ENCODE data around the gene MIP.
"Not testable (repeated sequence)": the region's sequence is repeated elsewhere in the genome, so short reads cannot be mapped to it uniquely, and the experiment has no call there.

The MIP gene

GRCh38 chr12:56454557-56454956, at the start of gene MIP:
TSS of gene MIP (minus strand) at chr12:56454657. CDS start at chr12:56454613, 44 bp downstream.
- no peak within 1 kb of the TSS for H3K4me3 ChIP-seq (ENCODE audit: low read depth, low read length)
- DNase-seq (ENCODE audit: low read depth) = no peak

- not testable (repeated sequence) for DNase-seq (ENCODE audit: low read depth); H3K4me3 ChIP-seq (ENCODE audit: low read depth, low read length)
Measured at GRCh38 chr12:56499879-56500278, 45.4 kb upstream of the MIP start.

GRCh38 chr12:56499452-56499851, 45.0 kb upstream of the MIP start:
- not testable (repeated sequence) for DNase-seq (ENCODE audit: low read depth); H3K4me3 ChIP-seq (ENCODE audit: low read depth, low read length)

GRCh38 chr12:56498126-56498902, 43.9 kb upstream of the MIP start:
- H3K4me3 ChIP-seq (ENCODE audit: low read depth, low read length); DNase-seq (ENCODE audit: low read depth): not testable (repeated sequence)

- DNase-seq (ENCODE audit: low read depth); H3K4me3 ChIP-seq (ENCODE audit: low read depth, low read length): not testable (repeated sequence)
Measured at GRCh38 chr12:56496704-56497103, 42.2 kb upstream of the MIP start.

GRCh38 chr12:56494481-56494880, 40.0 kb upstream of the MIP start:
- H3K4me3 ChIP-seq (ENCODE audit: low read depth, low read length); DNase-seq (ENCODE audit: low read depth): not testable (repeated sequence)

- H3K4me3 ChIP-seq (ENCODE audit: low read depth, low read length); DNase-seq (ENCODE audit: low read depth): not testable (repeated sequence)
Measured at GRCh38 chr12:56494106-56494415, 39.6 kb upstream of the MIP start.

- DNase-seq (ENCODE audit: low read depth); H3K4me3 ChIP-seq (ENCODE audit: low read depth, low read length): not testable (repeated sequence)
Measured at GRCh38 chr12:56493409-56494105, 39.1 kb upstream of the MIP start.

GRCh38 chr12:56490360-56490759, 35.9 kb upstream of the MIP start:
- no peak for DNase-seq (ENCODE audit: low read depth)
- no peak overlapping the region for H3K4me3 ChIP-seq (ENCODE audit: low read depth, low read length)

GRCh38 chr12:56488041-56488955, 33.8 kb upstream of the MIP start, which contains the start of gene GLS2:
TSS of gene GLS2 (minus strand) at chr12:56488161. CDS start at chr12:56488118, 43 bp downstream.
- DNase-seq (ENCODE audit: low read depth) = peak; percentile 31
- H3K4me3 ChIP-seq (ENCODE audit: low read depth, low read length) = peak within 1 kb of the TSS; percentile 57

GRCh38 chr12:56487448-56488040, 33.1 kb upstream of the MIP start:
- peak overlapping the region; percentile 57 for H3K4me3 ChIP-seq (ENCODE audit: low read depth, low read length)
- DNase-seq (ENCODE audit: low read depth) = no peak

- DNase-seq (ENCODE audit: low read depth) = no peak
- no peak overlapping the region for H3K4me3 ChIP-seq (ENCODE audit: low read depth, low read length)
Measured at GRCh38 chr12:56486694-56487093, 32.2 kb upstream of the MIP start.

GRCh38 chr12:56484566-56484965, 30.1 kb upstream of the MIP start:
- no peak for DNase-seq (ENCODE audit: low read depth)
- H3K4me3 ChIP-seq (ENCODE audit: low read depth, low read length) = no peak overlapping the region

GRCh38 chr12:56479625-56480024, 25.2 kb upstream of the MIP start:
- no peak for DNase-seq (ENCODE audit: low read depth)
- no peak overlapping the region for H3K4me3 ChIP-seq (ENCODE audit: low read depth, low read length)

GRCh38 chr12:56477521-56478225, 23.2 kb upstream of the MIP start:
- no peak overlapping the region for H3K4me3 ChIP-seq (ENCODE audit: low read depth, low read length)
- no peak for DNase-seq (ENCODE audit: low read depth)

GRCh38 chr12:56476972-56477432, 22.5 kb upstream of the MIP start:
- DNase-seq (ENCODE audit: low read depth) = no peak
- no peak overlapping the region for H3K4me3 ChIP-seq (ENCODE audit: low read depth, low read length)

- DNase-seq (ENCODE audit: low read depth) = no peak
- no peak overlapping the region for H3K4me3 ChIP-seq (ENCODE audit: low read depth, low read length)
Measured at GRCh38 chr12:56476143-56476542, 21.7 kb upstream of the MIP start.

GRCh38 chr12:56474389-56474788, 19.9 kb upstream of the MIP start:
- no peak for DNase-seq (ENCODE audit: low read depth)
- H3K4me3 ChIP-seq (ENCODE audit: low read depth, low read length) = no peak overlapping the region
